ENCODE results near the gene RAD51B. TPM values are rescaled to one million over a fixed set of nuclear protein-coding genes. Genes with fewer than 3 reads are reported as not detected.

RAD51B gene
- total RNA-seq, 1 experiment from 2014 or later: 20.0 TPM

GRCh38 chr14:68476212-68477109 is 656.9 kb downstream of the RAD51B start:
- peak overlapping the region; percentile 91 for H3K27ac ChIP-seq (ENCODE audit: low read depth, low read length)
- peak overlapping the region; percentile 77 for H2AFZ ChIP-seq (ENCODE audit: low read depth, low read length, poor library complexity, severe bottlenecking)
- ChIA-PET RAD21 (ENCODE audit: low non-redundant PET in 1 of 2, low total read pairs in 2 of 2, uncharacterized antibody in 2 of 2, unreplicated experiment in 2 of 2) (no interaction called here), POLR2A (no interaction called here), CTCF (no interaction called here)
- peaks cover 53 to 54% of the 10 kb centered on the region in 2 experiments for H3K4me1 ChIP-seq (ENCODE audit: control insufficient read depth in 1 of 2, insufficient read depth in 2 of 2, low read length in 2 of 2)
- H3K4me2 ChIP-seq (ENCODE audit: low read length): peak overlapping the region; percentile 61
- H3K36me3 ChIP-seq (ENCODE audit: control insufficient read depth in 1 of 2, insufficient read depth in 2 of 2, low read length in 2 of 2): no peaks in the 10 kb centered on the region
- DNase-seq (ENCODE audit: low read depth, low spot score) (no peak), ATAC-seq (peak; percentile 73)
- H3K27me3 ChIP-seq (ENCODE audit: insufficient read depth, low read length): no peaks in the 10 kb centered on the region
- no peaks in the 10 kb centered on the region for H4K20me1 ChIP-seq (ENCODE audit: insufficient read depth)
- intact Hi-C loops (cut with micrococcal nuclease): no loop called here
- no TSS peak for BruUV-seq (replicated peaks)
- H3K9ac ChIP-seq (ENCODE audit: low read length): peak overlapping the region; percentile 29
- no peaks in the 10 kb centered on the region for H3K9me2 ChIP-seq (ENCODE audit: insufficient read depth)
- peak overlapping the region in 1 of 2 experiments; percentile 11; a peak in 1 of 4 replicates for H3K4me3 ChIP-seq (replicated peaks in 1 of 2; ENCODE audit: low read depth in 1 of 2, low read length in 2 of 2)
- H3K79me2 ChIP-seq (ENCODE audit: insufficient read depth, low read length): no peaks in the 10 kb centered on the region
- no peaks in the 10 kb centered on the region for H3K9me3 ChIP-seq (ENCODE audit: control insufficient read depth in 1 of 2, insufficient read depth in 1 of 2, low read depth in 1 of 2, low read length in 2 of 2)
- peak; percentile 79 for TF ChIP-seq SP1 (IDR thresholded peaks at IDR 0.05; ENCODE audit: low read depth)
- TF ChIP-seq CEBPB (IDR thresholded peaks at IDR 0.05; ENCODE audit: low read depth): peak; percentile 80; the same call in 1 of the 2 replicates
- no peak; the same call in 1 of the 2 replicates for TF ChIP-seq POLR2AphosphoS5 (IDR thresholded peaks at IDR 0.05; ENCODE audit: low read depth, low read length)
- no peak; the same call in 1 of the 2 replicates for TF ChIP-seq CBX3 (IDR thresholded peaks at IDR 0.05; ENCODE audit: low read depth)
- no peak for TF ChIP-seq ZFX (IDR thresholded peaks at IDR 0.05)
- no peak for TF ChIP-seq YY1 (IDR thresholded peaks at IDR 0.05; ENCODE audit: extremely low read depth, insufficient replicate concordance, low read depth, low read length)
- peak; percentile 57 for TF ChIP-seq MAX (IDR thresholded peaks at IDR 0.05)
- TF ChIP-seq CTCF (IDR thresholded peaks at IDR 0.05 in 2 of 3, conservative IDR thresholded peaks at IDR 0.05 in 1 of 3; ENCODE audit: borderline replicate concordance in 1 of 3, insufficient read depth in 1 of 3, low read depth in 2 of 3, low read length in 2 of 3): no peak
- peak; percentile 25 for TF ChIP-seq RAD21 (IDR thresholded peaks at IDR 0.05; ENCODE audit: low read depth)
- TF ChIP-seq ELF1 (IDR thresholded peaks at IDR 0.05; ENCODE audit: borderline replicate concordance, low read depth): no peak
- TF ChIP-seq EZH2phosphoT487 (IDR thresholded peaks at IDR 0.05; ENCODE audit: borderline replicate concordance): no peak
- TF ChIP-seq EZH2 (IDR thresholded peaks at IDR 0.05): no peak
- TF ChIP-seq ATF3 (IDR thresholded peaks at IDR 0.05): no peak
- peak; percentile 42; the same call in 1 of the 2 replicates for TF ChIP-seq SIN3A (IDR thresholded peaks at IDR 0.05; ENCODE audit: low read depth)
- TF ChIP-seq EGR1 (IDR thresholded peaks at IDR 0.05; ENCODE audit: low read depth): no peak
- TF ChIP-seq, protein P1, sequence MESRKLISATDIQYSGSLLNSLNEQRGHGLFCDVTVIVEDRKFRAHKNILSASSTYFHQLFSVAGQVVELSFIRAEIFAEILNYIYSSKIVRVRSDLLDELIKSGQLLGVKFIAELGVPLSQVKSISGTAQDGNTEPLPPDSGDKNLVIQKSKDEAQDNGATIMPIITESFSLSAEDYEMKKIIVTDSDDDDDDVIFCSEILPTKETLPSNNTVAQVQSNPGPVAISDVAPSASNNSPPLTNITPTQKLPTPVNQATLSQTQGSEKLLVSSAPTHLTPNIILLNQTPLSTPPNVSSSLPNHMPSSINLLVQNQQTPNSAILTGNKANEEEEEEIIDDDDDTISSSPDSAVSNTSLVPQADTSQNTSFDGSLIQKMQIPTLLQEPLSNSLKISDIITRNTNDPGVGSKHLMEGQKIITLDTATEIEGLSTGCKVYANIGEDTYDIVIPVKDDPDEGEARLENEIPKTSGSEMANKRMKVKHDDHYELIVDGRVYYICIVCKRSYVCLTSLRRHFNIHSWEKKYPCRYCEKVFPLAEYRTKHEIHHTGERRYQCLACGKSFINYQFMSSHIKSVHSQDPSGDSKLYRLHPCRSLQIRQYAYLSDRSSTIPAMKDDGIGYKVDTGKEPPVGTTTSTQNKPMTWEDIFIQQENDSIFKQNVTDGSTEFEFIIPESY (IDR thresholded peaks at IDR 0.05; ENCODE audit: extremely low read depth, insufficient replicate concordance, low read length): no peak
- peak; percentile 63; the same call in 1 of the 2 replicates for TF ChIP-seq SRF (IDR thresholded peaks at IDR 0.05; ENCODE audit: low read depth)
- no peak for TF ChIP-seq TCF7L2 (IDR thresholded peaks at IDR 0.05; ENCODE audit: borderline replicate concordance, extremely low read depth, insufficient read depth, insufficient read length)
- peak; percentile 80 for TF ChIP-seq JUND (IDR thresholded peaks at IDR 0.05)
- TF ChIP-seq ZNF274 (IDR thresholded peaks at IDR 0.05; ENCODE audit: low read depth, low read length): no peak
- peak; percentile 92 for TF ChIP-seq FOSL1 (IDR thresholded peaks at IDR 0.05; ENCODE audit: low read depth)

Data from HCT116 (cell line).